Peyer's patch (tissue), 4 donors: ENCODE measurements around the gene RMND5A.

Experiments
- POLR2A ChIP-seq, 2 donors: fragments of 450-650 bp; IDR thresholded peaks; one replicate each; pipeline ENCODE4 v1.5.1; 2017; ENCODE audit warnings: antibody characterized with exemption in 2 of 2, mild to moderate bottlenecking in 2 of 2, moderate library complexity in 2 of 2
- TF ChIP-seq, protein P1 (sequence below), 6 experiments: fragments of 450-650 bp in 4 of 6; fragments of 200-600 bp in 2 of 6; sonication (generic) in 1 of 6; IDR thresholded peaks; one replicate each; pipeline ENCODE4 v1.5.1; 2017 to 2019; ENCODE audit warnings: antibody characterized with exemption in 6 of 6, mild to moderate bottlenecking in 3 of 6, moderate library complexity in 1 of 6

- TF ChIP-seq, protein P1, sequence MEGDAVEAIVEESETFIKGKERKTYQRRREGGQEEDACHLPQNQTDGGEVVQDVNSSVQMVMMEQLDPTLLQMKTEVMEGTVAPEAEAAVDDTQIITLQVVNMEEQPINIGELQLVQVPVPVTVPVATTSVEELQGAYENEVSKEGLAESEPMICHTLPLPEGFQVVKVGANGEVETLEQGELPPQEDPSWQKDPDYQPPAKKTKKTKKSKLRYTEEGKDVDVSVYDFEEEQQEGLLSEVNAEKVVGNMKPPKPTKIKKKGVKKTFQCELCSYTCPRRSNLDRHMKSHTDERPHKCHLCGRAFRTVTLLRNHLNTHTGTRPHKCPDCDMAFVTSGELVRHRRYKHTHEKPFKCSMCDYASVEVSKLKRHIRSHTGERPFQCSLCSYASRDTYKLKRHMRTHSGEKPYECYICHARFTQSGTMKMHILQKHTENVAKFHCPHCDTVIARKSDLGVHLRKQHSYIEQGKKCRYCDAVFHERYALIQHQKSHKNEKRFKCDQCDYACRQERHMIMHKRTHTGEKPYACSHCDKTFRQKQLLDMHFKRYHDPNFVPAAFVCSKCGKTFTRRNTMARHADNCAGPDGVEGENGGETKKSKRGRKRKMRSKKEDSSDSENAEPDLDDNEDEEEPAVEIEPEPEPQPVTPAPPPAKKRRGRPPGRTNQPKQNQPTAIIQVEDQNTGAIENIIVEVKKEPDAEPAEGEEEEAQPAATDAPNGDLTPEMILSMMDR (IDR thresholded peaks at IDR 0.05): peak; percentile 24 to 72 (median 56)
- no peak for TF ChIP-seq POLR2A (IDR thresholded peaks at IDR 0.05)
These were observed 44.7 kb downstream of the RMND5A start for GRCh38 chr2:86764661-86765309.
